Mesothelial cell of epicardium (in vitro differentiated cells): ENCODE results near the gene ACO1. TPM values are rescaled to one million over a fixed set of nuclear protein-coding genes. Genes with fewer than 3 reads are reported as not detected.

Experiments
- DNase-seq, 2 experiments: peaks; one replicate each; pipeline ENCODE4 v3.0.0; 2021; ENCODE audit warnings: low spot score in 2 of 2; ENCODE audit not compliant: unreplicated experiment in 2 of 2
- H3K27ac Mint-ChIP-seq: 2 replicates; pipeline ENCODE4 v1.8.0; 2021; ENCODE audit warnings: mixed read lengths
- H3K27me3 Mint-ChIP-seq: 2 replicates; pipeline ENCODE4 v1.8.0; 2021; ENCODE audit warnings: low read depth, mixed read lengths
- H3K36me3 Mint-ChIP-seq: 2 replicates; pipeline ENCODE4 v1.8.0; 2021; ENCODE audit warnings: mixed read lengths
- H3K4me1 Mint-ChIP-seq: 2 replicates; pipeline ENCODE4 v1.8.0; 2021; ENCODE audit warnings: mixed read lengths
- H3K4me3 Mint-ChIP-seq: 2 replicates; pipeline ENCODE4 v1.8.0; 2021; ENCODE audit warnings: mild to moderate bottlenecking, moderate library complexity, mixed read lengths
- H3K9me3 Mint-ChIP-seq: 2 replicates; pipeline ENCODE4 v1.8.0; 2021; ENCODE audit warnings: mixed read lengths
- total RNA-seq: library from RNA; stranded (reverse); gene quantifications from 3 replicates; pipeline ENCODE4 v1.2.1, GENCODE V29; 2021
- TF ChIP-seq, protein P1 (sequence below): fragments of 200-600 bp; sonication (generic); IDR thresholded peaks from one replicate; pipeline ENCODE4 v1.5.0; 2021; ENCODE audit warnings: antibody characterized with exemption; ENCODE audit not compliant: unreplicated experiment

ACO1 gene
- total RNA-seq, 1 donor from 2014 or later: 24.6 TPM

DNA sequence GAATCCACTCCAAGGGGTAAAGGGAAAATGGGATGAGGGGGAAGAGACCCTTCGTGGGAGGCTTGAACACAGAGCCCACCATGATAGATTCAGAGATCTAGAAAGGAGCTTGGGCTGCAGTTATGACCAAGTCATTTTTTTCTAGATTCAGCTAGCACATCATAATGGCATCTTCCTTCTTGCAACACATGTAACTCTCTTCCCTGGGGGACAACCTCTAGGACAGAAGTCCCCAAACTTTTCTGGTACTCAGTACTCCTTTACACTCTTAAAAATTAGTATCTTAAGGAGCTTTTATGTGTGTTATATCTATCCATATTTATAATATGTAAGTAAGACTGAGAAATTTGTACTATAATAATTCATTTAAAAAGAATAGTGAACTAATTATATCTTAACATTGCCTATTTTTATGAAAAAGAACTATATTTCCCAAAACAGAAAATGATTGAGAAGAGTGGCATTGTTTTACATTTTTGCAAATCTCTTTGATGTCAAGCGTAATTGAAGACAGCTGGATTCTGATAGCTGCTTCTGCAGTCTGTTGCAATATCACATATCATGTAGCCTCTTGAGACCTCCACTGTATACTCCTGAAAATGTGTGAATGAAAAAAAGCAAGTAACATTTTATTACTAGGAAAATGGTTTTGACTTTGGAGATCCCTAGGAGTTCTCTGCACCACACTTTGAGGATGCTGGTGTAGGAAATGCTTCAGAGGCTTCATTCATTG, 875 bp downstream of the ACO1 start:
- Mint-ChIP-seq H3K9me3 (no peaks in the 10 kb centered on the region), H3K27ac (peak overlapping the region; percentile 76), H3K4me3 (peak overlapping the region; percentile 88), H3K36me3 (no peaks in the 10 kb centered on the region), H3K4me1 (peaks cover 4% of the 10 kb centered on the region), H3K27me3 (peaks cover 36% of the 10 kb centered on the region)
- no peak for DNase-seq
- TF ChIP-seq, protein P1, sequence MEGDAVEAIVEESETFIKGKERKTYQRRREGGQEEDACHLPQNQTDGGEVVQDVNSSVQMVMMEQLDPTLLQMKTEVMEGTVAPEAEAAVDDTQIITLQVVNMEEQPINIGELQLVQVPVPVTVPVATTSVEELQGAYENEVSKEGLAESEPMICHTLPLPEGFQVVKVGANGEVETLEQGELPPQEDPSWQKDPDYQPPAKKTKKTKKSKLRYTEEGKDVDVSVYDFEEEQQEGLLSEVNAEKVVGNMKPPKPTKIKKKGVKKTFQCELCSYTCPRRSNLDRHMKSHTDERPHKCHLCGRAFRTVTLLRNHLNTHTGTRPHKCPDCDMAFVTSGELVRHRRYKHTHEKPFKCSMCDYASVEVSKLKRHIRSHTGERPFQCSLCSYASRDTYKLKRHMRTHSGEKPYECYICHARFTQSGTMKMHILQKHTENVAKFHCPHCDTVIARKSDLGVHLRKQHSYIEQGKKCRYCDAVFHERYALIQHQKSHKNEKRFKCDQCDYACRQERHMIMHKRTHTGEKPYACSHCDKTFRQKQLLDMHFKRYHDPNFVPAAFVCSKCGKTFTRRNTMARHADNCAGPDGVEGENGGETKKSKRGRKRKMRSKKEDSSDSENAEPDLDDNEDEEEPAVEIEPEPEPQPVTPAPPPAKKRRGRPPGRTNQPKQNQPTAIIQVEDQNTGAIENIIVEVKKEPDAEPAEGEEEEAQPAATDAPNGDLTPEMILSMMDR: no peak

DNA sequence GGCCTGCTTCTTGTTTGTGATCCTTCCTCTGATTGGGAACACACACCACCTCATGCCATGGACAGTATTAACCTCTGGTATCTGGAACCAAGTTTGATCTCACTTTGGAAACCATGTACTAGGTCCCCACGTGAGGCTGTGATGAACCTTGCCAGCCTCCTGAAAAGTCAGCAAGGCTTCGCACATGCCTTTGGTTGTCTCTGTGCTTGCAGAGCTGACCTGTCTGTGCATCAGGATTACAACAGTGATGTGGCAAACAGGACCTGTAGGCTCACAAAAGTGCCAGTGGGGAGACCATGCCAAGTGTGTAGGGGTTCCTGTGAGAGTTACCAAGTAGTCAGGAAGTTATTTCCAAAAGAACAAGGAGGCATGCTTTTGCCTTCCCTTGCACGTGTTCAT, 1.4 kb downstream of the ACO1 start:
- Mint-ChIP-seq H3K9me3 (no peaks in the 10 kb centered on the region), H3K4me3 (peak overlapping the region; percentile 40), H3K27ac (no peak overlapping the region), H3K27me3 (peaks cover 30% of the 10 kb centered on the region), H3K4me1 (peaks cover 4% of the 10 kb centered on the region), H3K36me3 (no peaks in the 10 kb centered on the region)
- DNase-seq: no peak
- TF ChIP-seq, protein P1: no peak

DNA sequence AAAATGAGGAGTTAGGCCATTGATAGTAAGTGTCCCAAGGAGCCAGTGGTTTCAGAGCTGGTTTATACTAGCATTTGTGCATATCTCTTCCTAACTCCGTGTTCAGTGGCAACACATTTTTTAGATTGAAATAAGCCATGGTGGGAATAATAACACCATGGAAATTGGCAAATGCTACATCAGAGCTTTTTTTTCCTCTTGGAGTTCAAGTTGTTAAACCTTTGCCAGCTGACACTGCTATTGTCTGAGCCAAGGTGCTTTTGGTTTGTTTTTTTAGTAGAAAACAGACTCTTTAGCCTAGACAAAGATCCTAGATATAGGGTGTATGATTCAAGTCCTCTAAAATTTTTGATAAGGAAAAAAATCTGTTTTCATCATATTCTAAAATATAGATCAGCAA, 2.8 kb downstream of the ACO1 start:
- no peak overlapping the region for H3K27ac Mint-ChIP-seq
- DNase-seq: no peak
- H3K9me3 Mint-ChIP-seq: no peaks in the 10 kb centered on the region
- TF ChIP-seq, protein P1: no peak
- peaks cover 4% of the 10 kb centered on the region for H3K4me1 Mint-ChIP-seq
- H3K27me3 Mint-ChIP-seq: peaks cover 16% of the 10 kb centered on the region
- H3K4me3 Mint-ChIP-seq: no peak overlapping the region
- H3K36me3 Mint-ChIP-seq: peaks cover 5% of the 10 kb centered on the region

DNA sequence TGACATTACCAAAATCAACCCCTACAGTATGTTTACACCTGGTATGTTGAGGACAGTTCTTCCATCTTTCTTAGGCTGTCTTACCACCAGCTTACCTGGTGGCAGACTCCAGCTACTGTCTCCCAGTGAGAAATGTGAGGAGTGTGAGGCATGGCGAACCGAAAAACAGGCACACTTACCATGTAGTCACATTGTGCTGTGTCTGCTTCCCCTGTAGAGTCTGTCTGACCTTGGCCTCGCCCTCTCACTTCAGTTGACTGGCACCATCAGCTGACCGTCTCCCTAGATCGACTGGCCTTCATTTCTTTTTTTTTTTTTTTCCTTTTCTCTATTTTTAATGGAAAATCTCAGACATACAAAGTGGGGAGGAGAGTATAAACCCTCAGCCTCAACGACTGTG, 4.9 kb downstream of the ACO1 start:
- Mint-ChIP-seq H3K4me1 (peaks cover 2% of the 10 kb centered on the region), H3K36me3 (peaks cover 12% of the 10 kb centered on the region), H3K27ac (no peak overlapping the region), H3K4me3 (no peak overlapping the region), H3K27me3 (no peaks in the 10 kb centered on the region), H3K9me3 (peaks cover 4% of the 10 kb centered on the region)
- TF ChIP-seq, protein P1: no peak
- DNase-seq: no peak

DNA sequence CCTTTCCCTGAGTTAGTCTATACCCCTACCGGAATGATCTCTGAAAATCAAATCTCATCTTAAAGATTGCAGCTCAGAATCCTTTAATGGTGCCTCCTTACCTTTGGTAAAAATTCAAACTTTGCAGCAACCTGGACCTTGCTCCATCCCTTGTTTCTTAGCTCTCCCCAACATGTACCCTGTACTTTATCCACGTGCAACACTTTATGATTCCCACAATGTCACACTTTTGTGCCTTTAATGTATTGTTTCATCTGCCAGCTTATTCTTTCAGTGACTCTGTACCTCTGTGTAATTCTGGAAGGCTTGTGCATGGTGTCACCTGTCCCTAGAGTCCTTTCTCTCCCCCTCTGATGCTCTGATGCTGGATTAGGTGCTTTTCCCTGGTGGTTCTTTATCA, 9.5 kb downstream of the ACO1 start:
- TF ChIP-seq, protein P1: no peak
- Mint-ChIP-seq H3K36me3 (peaks cover 12% of the 10 kb centered on the region), H3K9me3 (peaks cover 4% of the 10 kb centered on the region), H3K4me1 (no peaks in the 10 kb centered on the region), H3K4me3 (no peak overlapping the region), H3K27me3 (no peaks in the 10 kb centered on the region), H3K27ac (no peak overlapping the region)
- no peak for DNase-seq
